ENCODE data around the gene NARS2. TPM values are rescaled to one million over a fixed set of nuclear protein-coding genes. Genes with fewer than 3 reads are reported as not detected.
"Not testable (repeated sequence)": the region's sequence is repeated elsewhere in the genome, so short reads cannot be mapped to it uniquely, and the experiment has no call there.

Gene NARS2
- total and polyA plus RNA-seq, 2 donors (not counting 1 experiment from before 2014, with no cell fraction given) = 9.7 to 14.6 TPM

DNA sequence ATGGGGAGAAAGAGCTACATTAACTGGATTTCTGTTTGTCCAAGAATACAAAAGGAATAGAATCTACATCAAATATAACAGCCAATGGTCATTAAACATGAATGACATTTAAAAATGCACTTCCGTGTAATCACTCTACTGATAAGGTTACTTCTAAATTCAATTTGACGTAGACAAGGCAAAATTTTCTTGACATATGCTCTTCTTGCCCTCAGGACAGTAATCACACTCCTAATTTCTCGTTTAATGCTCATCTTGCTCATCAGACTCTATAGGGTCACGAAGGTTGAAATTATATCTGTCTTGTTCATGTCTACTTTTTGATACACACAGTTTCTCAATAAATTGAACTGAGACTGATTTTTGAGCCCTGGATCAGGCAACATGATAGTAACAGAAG lies 58.4 kb downstream of the NARS2 start:
- Histone ChIP-seq H3K9me3 (ENCODE audit: control extremely low read depth in 1 of 3, control insufficient read depth in 2 of 3, insufficient read depth in 1 of 3, low read length in 2 of 3) (peaks cover 0 to 2% (median 0%) of the 10 kb centered on the region in 3 donors), H2AFZ (ENCODE audit: insufficient read depth, low read depth, low read length, poor library complexity, severe bottlenecking) (no peak overlapping the region), H3K27me3 (replicated peaks in 1 of 4; ENCODE audit: control extremely low read depth in 1 of 4, control insufficient read depth in 3 of 4, insufficient read depth in 4 of 4, low read length in 3 of 4) (no peaks in the 10 kb centered on the region), H4K20me1 (ENCODE audit: control insufficient read depth, insufficient read depth, low read length, poor library complexity, severe bottlenecking) (no peaks in the 10 kb centered on the region), H3K9ac (ENCODE audit: low read length) (no peak overlapping the region), H3K4me2 (replicated peaks; ENCODE audit: low read depth, low read length, poor library complexity, severe bottlenecking) (no peak overlapping the region), H3K36me3 (replicated peaks in 1 of 2; ENCODE audit: control extremely low read depth in 1 of 2, control insufficient read depth in 1 of 2, extremely low read depth in 1 of 2, insufficient read depth in 2 of 2, low read length in 1 of 2) (peaks cover 0 to 3% of the 10 kb centered on the region in 2 experiments), H3K27ac (ENCODE audit: low read length in 2 of 2) (no peak overlapping the region), H3K4me1 (ENCODE audit: control insufficient read depth in 2 of 2, insufficient read depth in 2 of 2, low read length in 2 of 2) (no peaks in the 10 kb centered on the region), H3K79me2 (ENCODE audit: control insufficient read depth, insufficient read depth, low read length) (peaks cover 6% of the 10 kb centered on the region), H3K4me3 (ENCODE audit: control extremely low read depth in 1 of 5, extremely low read depth in 1 of 5, insufficient read depth in 1 of 5, low read depth in 2 of 5, low read length in 4 of 5) (no peak overlapping the region)
- CTCF ChIA-PET = interaction anchor here (1.1 kb wide), 1 partner anchor 27 kb away, joined by 3 read pairs; no protein-coding TSS in a partner anchor
- no peak overlapping the region for H3K27ac Mint-ChIP-seq
- WGBS (ENCODE audit: insufficient coverage) = 100% methylated on average over 1 of the region's 4 CpGs
- intact Hi-C loops (cut with micrococcal nuclease) = no loop called here
- no peaks in the 10 kb centered on the region for H3K9me3 Mint-ChIP-seq (ENCODE audit: insufficient read depth)
- POLR2A ChIA-PET = no interaction called here
- ATAC-seq (ENCODE audit: low read depth) (no peak), DNase-seq (no peak)
- H3K4me3 Mint-ChIP-seq = no peak overlapping the region
- H3K4me1 Mint-ChIP-seq = no peaks in the 10 kb centered on the region
- H3K27me3 Mint-ChIP-seq = no peaks in the 10 kb centered on the region
- TF ChIP-seq, protein P1, sequence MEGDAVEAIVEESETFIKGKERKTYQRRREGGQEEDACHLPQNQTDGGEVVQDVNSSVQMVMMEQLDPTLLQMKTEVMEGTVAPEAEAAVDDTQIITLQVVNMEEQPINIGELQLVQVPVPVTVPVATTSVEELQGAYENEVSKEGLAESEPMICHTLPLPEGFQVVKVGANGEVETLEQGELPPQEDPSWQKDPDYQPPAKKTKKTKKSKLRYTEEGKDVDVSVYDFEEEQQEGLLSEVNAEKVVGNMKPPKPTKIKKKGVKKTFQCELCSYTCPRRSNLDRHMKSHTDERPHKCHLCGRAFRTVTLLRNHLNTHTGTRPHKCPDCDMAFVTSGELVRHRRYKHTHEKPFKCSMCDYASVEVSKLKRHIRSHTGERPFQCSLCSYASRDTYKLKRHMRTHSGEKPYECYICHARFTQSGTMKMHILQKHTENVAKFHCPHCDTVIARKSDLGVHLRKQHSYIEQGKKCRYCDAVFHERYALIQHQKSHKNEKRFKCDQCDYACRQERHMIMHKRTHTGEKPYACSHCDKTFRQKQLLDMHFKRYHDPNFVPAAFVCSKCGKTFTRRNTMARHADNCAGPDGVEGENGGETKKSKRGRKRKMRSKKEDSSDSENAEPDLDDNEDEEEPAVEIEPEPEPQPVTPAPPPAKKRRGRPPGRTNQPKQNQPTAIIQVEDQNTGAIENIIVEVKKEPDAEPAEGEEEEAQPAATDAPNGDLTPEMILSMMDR (IDR thresholded peaks at IDR 0.05) = no peak
- no peak for TF ChIP-seq EZH2 (IDR thresholded peaks at IDR 0.05; ENCODE audit: borderline replicate concordance, insufficient read depth, low read depth, low read length, poor library complexity, severe bottlenecking)

DNA sequence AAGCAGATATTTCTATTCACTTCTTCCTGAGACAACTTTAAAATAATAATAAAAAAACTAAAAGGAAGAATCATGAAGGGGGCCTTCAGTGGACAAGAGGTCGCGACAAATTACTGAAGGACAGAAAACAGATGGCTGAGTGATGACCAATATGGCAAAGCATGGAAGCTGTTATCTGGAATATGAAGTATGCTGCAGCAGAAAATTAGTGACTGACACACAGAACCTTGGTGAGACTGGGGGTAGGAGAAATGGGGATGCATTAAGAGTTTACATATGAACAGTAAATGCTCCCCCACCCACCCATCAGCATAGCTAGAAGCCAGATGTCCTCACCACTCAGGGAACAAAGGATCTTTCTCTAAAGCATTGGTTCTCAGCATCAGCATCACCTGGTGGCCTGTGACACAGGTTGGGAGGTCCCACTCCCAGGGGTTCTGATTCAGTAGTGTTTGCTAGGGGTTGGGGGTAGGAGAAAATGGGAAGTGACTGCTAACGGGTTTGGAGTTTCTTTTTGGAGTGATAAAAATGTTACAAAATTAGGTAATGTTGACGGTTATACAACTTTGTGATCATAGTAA lies 59.7 kb downstream of the NARS2 start:
- Histone ChIP-seq H3K27me3 (replicated peaks in 1 of 4; ENCODE audit: control extremely low read depth in 1 of 4, control insufficient read depth in 3 of 4, insufficient read depth in 4 of 4, low read length in 3 of 4) (no peaks in the 10 kb centered on the region), H3K27ac (ENCODE audit: low read length in 2 of 2) (no peak overlapping the region), H3K4me2 (replicated peaks; ENCODE audit: low read depth, low read length, poor library complexity, severe bottlenecking) (no peak overlapping the region), H3K4me3 (ENCODE audit: control extremely low read depth in 1 of 5, extremely low read depth in 1 of 5, insufficient read depth in 1 of 5, low read depth in 2 of 5, low read length in 4 of 5) (no peak overlapping the region), H3K36me3 (replicated peaks in 1 of 2; ENCODE audit: control extremely low read depth in 1 of 2, control insufficient read depth in 1 of 2, extremely low read depth in 1 of 2, insufficient read depth in 2 of 2, low read length in 1 of 2) (peaks cover 0 to 3% of the 10 kb centered on the region in 2 experiments), H2AFZ (ENCODE audit: insufficient read depth, low read depth, low read length, poor library complexity, severe bottlenecking) (no peak overlapping the region), H4K20me1 (ENCODE audit: control insufficient read depth, insufficient read depth, low read length, poor library complexity, severe bottlenecking) (no peaks in the 10 kb centered on the region), H3K9me3 (ENCODE audit: control extremely low read depth in 1 of 3, control insufficient read depth in 2 of 3, insufficient read depth in 1 of 3, low read length in 2 of 3) (peaks cover 0 to 6% (median 0%) of the 10 kb centered on the region in 3 donors), H3K4me1 (ENCODE audit: control insufficient read depth in 2 of 2, insufficient read depth in 2 of 2, low read length in 2 of 2) (no peaks in the 10 kb centered on the region), H3K79me2 (ENCODE audit: control insufficient read depth, insufficient read depth, low read length) (no peaks in the 10 kb centered on the region), H3K9ac (ENCODE audit: low read length) (no peak overlapping the region)
- no peak for TF ChIP-seq EZH2 (IDR thresholded peaks at IDR 0.05; ENCODE audit: borderline replicate concordance, insufficient read depth, low read depth, low read length, poor library complexity, severe bottlenecking)
- TF ChIP-seq, protein P1 (IDR thresholded peaks at IDR 0.05) = no peak
- no peak for ATAC-seq (ENCODE audit: low read depth)
- WGBS (ENCODE audit: insufficient coverage) = 75% methylated on average over 4 of the region's 4 CpGs
- Mint-ChIP-seq H3K27ac (no peak overlapping the region), H3K9me3 (ENCODE audit: insufficient read depth) (no peaks in the 10 kb centered on the region), H3K4me3 (no peak overlapping the region), H3K27me3 (no peaks in the 10 kb centered on the region), H3K4me1 (no peaks in the 10 kb centered on the region)
- ChIA-PET POLR2A (no interaction called here), CTCF (interaction anchor here (0.8 kb wide), 1 partner anchor 48 kb away, joined by 3 read pairs; no protein-coding TSS in a partner anchor)
- intact Hi-C loops (cut with micrococcal nuclease) = no loop called here
- DNase-seq = no peak

DNA sequence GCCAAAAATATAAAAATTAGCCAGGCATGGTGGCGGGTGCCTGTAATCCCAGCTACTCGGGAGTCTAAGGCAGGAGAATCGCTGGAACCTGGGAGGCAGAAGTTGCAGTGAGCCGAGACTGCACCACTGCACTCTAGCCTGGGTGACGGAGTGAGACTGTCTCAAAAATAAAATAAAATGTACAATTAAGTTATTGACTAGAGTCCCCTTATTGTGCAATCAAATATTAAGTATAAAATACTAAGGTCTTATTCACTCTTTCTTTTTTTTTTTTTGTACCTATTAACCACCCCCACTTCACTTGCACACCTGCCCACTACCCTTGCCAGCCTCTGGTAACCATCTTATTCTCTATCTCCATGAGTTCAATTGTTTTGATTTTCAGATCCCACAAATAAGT lies 61.6 kb downstream of the NARS2 start:
- CTCF ChIA-PET; POLR2A ChIA-PET; H3K4me2 ChIP-seq (replicated peaks; ENCODE audit: low read depth, low read length, poor library complexity, severe bottlenecking); H2AFZ ChIP-seq (ENCODE audit: insufficient read depth, low read depth, low read length, poor library complexity, severe bottlenecking); H3K4me1 Mint-ChIP-seq; H3K27me3 ChIP-seq (replicated peaks in 1 of 4; ENCODE audit: control extremely low read depth in 1 of 4, control insufficient read depth in 3 of 4, insufficient read depth in 4 of 4, low read length in 3 of 4); H3K79me2 ChIP-seq (ENCODE audit: control insufficient read depth, insufficient read depth, low read length); DNase-seq; H3K4me3 Mint-ChIP-seq; H3K36me3 ChIP-seq (replicated peaks in 1 of 2; ENCODE audit: control extremely low read depth in 1 of 2, control insufficient read depth in 1 of 2, extremely low read depth in 1 of 2, insufficient read depth in 2 of 2, low read length in 1 of 2); H3K27me3 Mint-ChIP-seq; H3K9ac ChIP-seq (ENCODE audit: low read length); intact Hi-C loops (cut with micrococcal nuclease); H3K27ac ChIP-seq (ENCODE audit: low read length in 2 of 2); H4K20me1 ChIP-seq (ENCODE audit: control insufficient read depth, insufficient read depth, low read length, poor library complexity, severe bottlenecking); H3K27ac Mint-ChIP-seq; H3K4me1 ChIP-seq (ENCODE audit: control insufficient read depth in 2 of 2, insufficient read depth in 2 of 2, low read length in 2 of 2); H3K9me3 ChIP-seq (ENCODE audit: control extremely low read depth in 1 of 3, control insufficient read depth in 2 of 3, insufficient read depth in 1 of 3, low read length in 2 of 3); H3K9me3 Mint-ChIP-seq (ENCODE audit: insufficient read depth); ATAC-seq (ENCODE audit: low read depth); H3K4me3 ChIP-seq (ENCODE audit: control extremely low read depth in 1 of 5, extremely low read depth in 1 of 5, insufficient read depth in 1 of 5, low read depth in 2 of 5, low read length in 4 of 5): not testable (repeated sequence)
- 100% methylated on average over 4 of the region's 5 CpGs for WGBS (ENCODE audit: insufficient coverage)

Measured in B cell (primary cell).